SK-N-DZ (cell line): ENCODE data around the gene DOCK10. TPM values are rescaled to one million over a fixed set of nuclear protein-coding genes. Genes with fewer than 3 reads are reported as not detected.
"Not testable (repeated sequence)": the region's sequence is repeated elsewhere in the genome, so short reads cannot be mapped to it uniquely, and the experiment has no call there.

Experiments
- DNase-seq: peaks from one replicate; pipeline ENCODE4 v3.0.0-alpha.2; 2015; ENCODE audit warnings: low spot score
- polyA plus RNA-seq, 2 experiments: library from polyadenylated mRNA; depleted of rRNA; stranded (reverse); fragments of >200 nt; gene quantifications; 2 replicates each; pipeline ENCODE4 v1.2.3, GENCODE V29; 2014

Gene DOCK10
- polyA plus RNA-seq (2014; cell fraction: cytosol; rRNA removed) = 7.9 and 11.6 TPM in 2 replicates
- 5.7 and 8.7 TPM in 2 replicates for polyA plus RNA-seq (2014; cell fraction: nucleus; rRNA removed)

- DNase-seq = peak; percentile 40
These were observed at the start of gene DOCK10 for GRCh38 chr2:225041851-225042799. Gene DOCK10, minus strand, starts transcription at chr2:225042468. Its CDS starts 94 bp downstream, at chr2:225042374.

- no peak for DNase-seq
These were observed 49.1 kb upstream of the DOCK10 start for GRCh38 chr2:225091336-225091735.

- DNase-seq = no peak
These were observed 48.5 kb upstream of the DOCK10 start for GRCh38 chr2:225090746-225091145.

- DNase-seq = no peak
These were observed 44.6 kb upstream of the DOCK10 start for GRCh38 chr2:225086915-225087314.

GRCh38 chr2:225086439-225086838, 44.2 kb upstream of the DOCK10 start:
- no peak for DNase-seq

- DNase-seq = no peak
These were observed 41.0 kb upstream of the DOCK10 start for GRCh38 chr2:225083276-225083675.

GRCh38 chr2:225076125-225076524, 33.9 kb upstream of the DOCK10 start:
- no peak for DNase-seq

- DNase-seq = no peak
These were observed 32.8 kb upstream of the DOCK10 start for GRCh38 chr2:225074919-225075681.

- DNase-seq = no peak
These were observed 32.1 kb upstream of the DOCK10 start for GRCh38 chr2:225074366-225074765.

GRCh38 chr2:225073198-225073597, 30.9 kb upstream of the DOCK10 start:
- no peak for DNase-seq

GRCh38 chr2:225072444-225072843, 30.2 kb upstream of the DOCK10 start:
- no peak for DNase-seq

GRCh38 chr2:225070811-225071210, 28.5 kb upstream of the DOCK10 start:
- no peak for DNase-seq

- DNase-seq = no peak
These were observed 27.7 kb upstream of the DOCK10 start for GRCh38 chr2:225069966-225070365.

- no peak for DNase-seq
These were observed 27.2 kb upstream of the DOCK10 start for GRCh38 chr2:225069477-225069876.

- no peak for DNase-seq
These were observed 23.6 kb upstream of the DOCK10 start for GRCh38 chr2:225065882-225066281.

GRCh38 chr2:225064928-225065327, 22.7 kb upstream of the DOCK10 start:
- DNase-seq = no peak

- DNase-seq = no peak
These were observed 22.1 kb upstream of the DOCK10 start for GRCh38 chr2:225064362-225064761.

GRCh38 chr2:225056330-225057073, 14.2 kb upstream of the DOCK10 start:
- no peak for DNase-seq

- no peak for DNase-seq
These were observed 13.4 kb upstream of the DOCK10 start for GRCh38 chr2:225055714-225056113.

GRCh38 chr2:225052703-225053102, 10.4 kb upstream of the DOCK10 start:
- DNase-seq = no peak

- DNase-seq = not testable (repeated sequence)
These were observed 5.2 kb upstream of the DOCK10 start for GRCh38 chr2:225047502-225047901.

GRCh38 chr2:225042800-225043167, 516 bp upstream of the DOCK10 start:
- DNase-seq = peak; percentile 13
